GM23338 (cell line): Measurements from ENCODE around the gene SLA2. TPM values are rescaled to one million over a fixed set of nuclear protein-coding genes. Genes with fewer than 3 reads are reported as not detected.

Source experiments
- ATAC-seq: fragments of 200-7000 bp; cut with Tn5 transposase; 3 replicates; pipeline ENCODE4 v1.9.1; 2020
- DNase-seq: peaks from one replicate; pipeline ENCODE4 v3.0.0-alpha.2; 2015; ENCODE audit warnings: low spot score
- H2AFZ ChIP-seq: fragments of 200-600 bp; sonication (generic); 2 replicates; pipeline ENCODE4 v1.8.0; 2016; ENCODE audit warnings: antibody characterized with exemption, mild to moderate bottlenecking, moderate library complexity
- H3F3A ChIP-seq: fragments of 200-600 bp; sonication (generic); replicated peaks from 2 replicates; pipeline ENCODE4 v1.8.0; 2017; ENCODE audit warnings: antibody characterized with exemption, mixed run types, low read depth
- H3K27ac ChIP-seq: fragments of 200-600 bp; sonication (generic); 2 replicates; pipeline ENCODE4 v1.6.1; 2016; ENCODE audit warnings: low read depth
- H3K27me3 ChIP-seq: fragments of 200-600 bp; sonication (generic); 2 replicates; pipeline ENCODE4 v1.8.0; 2016; ENCODE audit warnings: mild to moderate bottlenecking, mixed run types, moderate library complexity; ENCODE audit not compliant: insufficient read depth
- H3K36me3 ChIP-seq: fragments of 200-600 bp; sonication (generic); 2 replicates; pipeline ENCODE4 v1.8.0; 2016; ENCODE audit warnings: mild to moderate bottlenecking; ENCODE audit not compliant: insufficient read depth
- H3K4me1 ChIP-seq: fragments of 200-600 bp; sonication (generic); 2 replicates; pipeline ENCODE4 v1.8.0; 2016; ENCODE audit warnings: mild to moderate bottlenecking, moderate library complexity; ENCODE audit not compliant: insufficient read depth
- H3K4me2 ChIP-seq: fragments of 200-600 bp; sonication (generic); 2 replicates; pipeline ENCODE4 v1.7.1; 2017; ENCODE audit warnings: mixed run types
- H3K4me3 ChIP-seq: fragments of 200-600 bp; sonication (generic); 2 replicates; pipeline ENCODE4 v1.6.1; 2016; ENCODE audit warnings: mixed run types
- H3K79me2 ChIP-seq: fragments of 200-600 bp; sonication (generic); replicated peaks from 2 replicates; pipeline ENCODE4 v1.8.0; 2017; ENCODE audit warnings: mild to moderate bottlenecking; ENCODE audit not compliant: insufficient read depth
- H3K9me2 ChIP-seq: fragments of 200-600 bp; sonication (generic); 2 replicates; pipeline ENCODE4 v1.8.0; 2017; ENCODE audit not compliant: insufficient read depth
- H4K20me1 ChIP-seq: fragments of 200-600 bp; sonication (generic); replicated peaks from 2 replicates; pipeline ENCODE4 v1.8.0; 2017; ENCODE audit warnings: mild to moderate bottlenecking; ENCODE audit not compliant: insufficient read depth
- H3K27ac Mint-ChIP-seq: 2 replicates; pipeline ENCODE4 v1.8.0; 2020; ENCODE audit warnings: inconsistent platforms, mild to moderate bottlenecking, moderate library complexity, mixed read lengths
- H3K27me3 Mint-ChIP-seq: 3 replicates; pipeline ENCODE4 v1.8.0; 2022; ENCODE audit warnings: low read depth, mild to moderate bottlenecking, moderate library complexity, mixed read lengths, inconsistent platforms; ENCODE audit not compliant: insufficient read depth, poor library complexity
- H3K36me3 Mint-ChIP-seq: 3 replicates; pipeline ENCODE4 v1.8.0; 2021; ENCODE audit warnings: low read depth, mild to moderate bottlenecking, inconsistent platforms, moderate library complexity, mixed read lengths
- H3K4me1 Mint-ChIP-seq: 3 replicates; pipeline ENCODE4 v1.8.0; 2020; ENCODE audit warnings: mild to moderate bottlenecking, inconsistent platforms, mixed read lengths
- H3K4me3 Mint-ChIP-seq: 3 replicates; pipeline ENCODE4 v1.8.0; 2021; ENCODE audit warnings: moderate library complexity, mild to moderate bottlenecking, inconsistent platforms, mixed read lengths
- H3K9me3 Mint-ChIP-seq: 3 replicates; pipeline ENCODE4 v1.8.0; 2020; ENCODE audit warnings: moderate library complexity, mild to moderate bottlenecking, inconsistent platforms, mixed read lengths
- CREB1 ChIP-seq: fragments of 250-450 bp; sonication (Bioruptor Pico); IDR thresholded peaks from 2 replicates; pipeline ENCODE4 v1.5.0; 2020; ENCODE audit warnings: low read depth, mild to moderate bottlenecking, moderate library complexity
- EZH2 ChIP-seq: fragments of 200-600 bp; sonication (generic); IDR thresholded peaks from one replicate; pipeline ENCODE4 v1.8.0; 2017; ENCODE audit warnings: antibody characterized with exemption, mild to moderate bottlenecking, low read depth; ENCODE audit not compliant: unreplicated experiment
- EZH2phosphoT487 ChIP-seq: fragments of 200-600 bp; sonication (generic); IDR thresholded peaks from one replicate; pipeline ENCODE4 v1.8.1; 2018; ENCODE audit warnings: antibody characterized with exemption; ENCODE audit not compliant: unreplicated experiment
- JUNB ChIP-seq: IDR thresholded peaks from one replicate; pipeline ENCODE4 v1.6.1; 2016; ENCODE audit warnings: antibody characterized with exemption; ENCODE audit not compliant: unreplicated experiment
- NANOG ChIP-seq: IDR thresholded peaks from 2 replicates; pipeline ENCODE4 v1.6.1; 2016; ENCODE audit warnings: antibody characterized with exemption, borderline replicate concordance
- POLR2AphosphoS5 ChIP-seq: IDR thresholded peaks from 2 replicates; pipeline ENCODE4 v1.6.1; 2016; ENCODE audit warnings: antibody characterized with exemption, low read depth
- STAT1 ChIP-seq: IDR thresholded peaks from one replicate; pipeline ENCODE4 v1.6.1; 2016; ENCODE audit warnings: antibody characterized with exemption; ENCODE audit not compliant: unreplicated experiment
- ZNF114 ChIP-seq: fragments of 250-450 bp; sonication (Bioruptor Pico); IDR thresholded peaks from 2 replicates; pipeline ENCODE4 v1.5.0; 2020; ENCODE audit warnings: mild to moderate bottlenecking, moderate library complexity
- ZNF331 ChIP-seq: fragments of 250-450 bp; sonication (Bioruptor Pico); IDR thresholded peaks from 2 replicates; pipeline ENCODE4 v1.5.0; 2020; ENCODE audit warnings: low read depth, mild to moderate bottlenecking, moderate library complexity
- ZNF462 ChIP-seq: fragments of 250-450 bp; sonication (Bioruptor Pico); IDR thresholded peaks from 2 replicates; pipeline ENCODE4 v1.5.0; 2020; ENCODE audit warnings: mild to moderate bottlenecking, moderate library complexity
- polyA plus RNA-seq: library from polyadenylated mRNA; unstranded; fragments of >200 nt; fragmentation: Nextera tagmentation; extraction: Ambion mirVana; gene quantifications from 2 replicates; pipeline ENCODE4 v1.2.1, GENCODE V29; 2016
- total RNA-seq: library from RNA; depleted of rRNA; stranded (reverse); fragments of >200 nt; shearing (Covaris generic); gene quantifications from 2 replicates; pipeline ENCODE4 v1.2.3, GENCODE V29; 2014
- TF ChIP-seq, protein P1 (sequence below): IDR thresholded peaks from one replicate; pipeline ENCODE4 v1.6.1; 2018; ENCODE audit warnings: antibody characterized with exemption; ENCODE audit not compliant: unreplicated experiment
- TF ChIP-seq, protein P2 (sequence below): IDR thresholded peaks from 2 replicates; pipeline ENCODE4 v1.6.1; 2016; ENCODE audit warnings: antibody characterized with exemption
- TF ChIP-seq, protein P3 (sequence below), 2 experiments: fragments of 200-600 bp in 1 of 2; sonication (generic) in 1 of 2; conservative IDR thresholded peaks; 2 replicates each; pipeline versions ENCODE4 v1.5.1 to v1.6.1; 2016 to 2017; ENCODE audit warnings: antibody characterized with exemption in 2 of 2, low read depth in 2 of 2, mild to moderate bottlenecking in 2 of 2, moderate library complexity in 1 of 2

The SLA2 gene
- total and polyA plus RNA-seq, 2 experiments from 2014 or later = 0.18 TPM; not detected in 1

DNA sequence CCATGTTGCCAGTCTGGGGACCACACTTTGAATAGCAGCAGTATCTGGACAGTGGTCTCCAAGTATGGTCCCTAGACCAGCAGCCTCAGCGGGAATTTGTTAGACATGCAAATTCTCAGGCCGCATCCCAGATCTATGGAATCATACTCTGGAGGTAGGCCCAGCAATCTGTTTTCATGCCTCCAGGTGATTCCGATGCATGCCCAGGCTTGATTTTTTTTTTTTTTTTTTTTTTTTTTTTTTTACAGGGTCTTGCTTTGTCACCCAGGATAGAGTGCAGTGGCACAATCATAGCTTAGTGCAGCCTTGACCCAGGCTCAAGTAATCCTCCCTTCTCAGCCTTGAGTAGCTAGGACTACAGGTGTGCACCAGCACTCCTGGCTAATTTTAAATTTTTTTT is 682 bp upstream of the SLA2 start:
- H3K4me1 ChIP-seq = peaks cover 19% of the 10 kb centered on the region
- H3K4me1 Mint-ChIP-seq = peaks cover 27% of the 10 kb centered on the region
- H3F3A ChIP-seq = no peaks in the 10 kb centered on the region; the same call in 1 of the 2 replicates
- TF ChIP-seq, protein P1, sequence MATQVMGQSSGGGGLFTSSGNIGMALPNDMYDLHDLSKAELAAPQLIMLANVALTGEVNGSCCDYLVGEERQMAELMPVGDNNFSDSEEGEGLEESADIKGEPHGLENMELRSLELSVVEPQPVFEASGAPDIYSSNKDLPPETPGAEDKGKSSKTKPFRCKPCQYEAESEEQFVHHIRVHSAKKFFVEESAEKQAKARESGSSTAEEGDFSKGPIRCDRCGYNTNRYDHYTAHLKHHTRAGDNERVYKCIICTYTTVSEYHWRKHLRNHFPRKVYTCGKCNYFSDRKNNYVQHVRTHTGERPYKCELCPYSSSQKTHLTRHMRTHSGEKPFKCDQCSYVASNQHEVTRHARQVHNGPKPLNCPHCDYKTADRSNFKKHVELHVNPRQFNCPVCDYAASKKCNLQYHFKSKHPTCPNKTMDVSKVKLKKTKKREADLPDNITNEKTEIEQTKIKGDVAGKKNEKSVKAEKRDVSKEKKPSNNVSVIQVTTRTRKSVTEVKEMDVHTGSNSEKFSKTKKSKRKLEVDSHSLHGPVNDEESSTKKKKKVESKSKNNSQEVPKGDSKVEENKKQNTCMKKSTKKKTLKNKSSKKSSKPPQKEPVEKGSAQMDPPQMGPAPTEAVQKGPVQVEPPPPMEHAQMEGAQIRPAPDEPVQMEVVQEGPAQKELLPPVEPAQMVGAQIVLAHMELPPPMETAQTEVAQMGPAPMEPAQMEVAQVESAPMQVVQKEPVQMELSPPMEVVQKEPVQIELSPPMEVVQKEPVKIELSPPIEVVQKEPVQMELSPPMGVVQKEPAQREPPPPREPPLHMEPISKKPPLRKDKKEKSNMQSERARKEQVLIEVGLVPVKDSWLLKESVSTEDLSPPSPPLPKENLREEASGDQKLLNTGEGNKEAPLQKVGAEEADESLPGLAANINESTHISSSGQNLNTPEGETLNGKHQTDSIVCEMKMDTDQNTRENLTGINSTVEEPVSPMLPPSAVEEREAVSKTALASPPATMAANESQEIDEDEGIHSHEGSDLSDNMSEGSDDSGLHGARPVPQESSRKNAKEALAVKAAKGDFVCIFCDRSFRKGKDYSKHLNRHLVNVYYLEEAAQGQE = no peak
- TF ChIP-seq, protein P2, sequence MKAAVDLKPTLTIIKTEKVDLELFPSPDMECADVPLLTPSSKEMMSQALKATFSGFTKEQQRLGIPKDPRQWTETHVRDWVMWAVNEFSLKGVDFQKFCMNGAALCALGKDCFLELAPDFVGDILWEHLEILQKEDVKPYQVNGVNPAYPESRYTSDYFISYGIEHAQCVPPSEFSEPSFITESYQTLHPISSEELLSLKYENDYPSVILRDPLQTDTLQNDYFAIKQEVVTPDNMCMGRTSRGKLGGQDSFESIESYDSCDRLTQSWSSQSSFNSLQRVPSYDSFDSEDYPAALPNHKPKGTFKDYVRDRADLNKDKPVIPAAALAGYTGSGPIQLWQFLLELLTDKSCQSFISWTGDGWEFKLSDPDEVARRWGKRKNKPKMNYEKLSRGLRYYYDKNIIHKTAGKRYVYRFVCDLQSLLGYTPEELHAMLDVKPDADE = no peak
- TF ChIP-seq STAT1 = no peak
- no peak for TF ChIP-seq CREB1 (CRISPR knock-in tag)
- TF ChIP-seq ZNF462 (CRISPR knock-in tag) = no peak
- TF ChIP-seq, protein P3, sequence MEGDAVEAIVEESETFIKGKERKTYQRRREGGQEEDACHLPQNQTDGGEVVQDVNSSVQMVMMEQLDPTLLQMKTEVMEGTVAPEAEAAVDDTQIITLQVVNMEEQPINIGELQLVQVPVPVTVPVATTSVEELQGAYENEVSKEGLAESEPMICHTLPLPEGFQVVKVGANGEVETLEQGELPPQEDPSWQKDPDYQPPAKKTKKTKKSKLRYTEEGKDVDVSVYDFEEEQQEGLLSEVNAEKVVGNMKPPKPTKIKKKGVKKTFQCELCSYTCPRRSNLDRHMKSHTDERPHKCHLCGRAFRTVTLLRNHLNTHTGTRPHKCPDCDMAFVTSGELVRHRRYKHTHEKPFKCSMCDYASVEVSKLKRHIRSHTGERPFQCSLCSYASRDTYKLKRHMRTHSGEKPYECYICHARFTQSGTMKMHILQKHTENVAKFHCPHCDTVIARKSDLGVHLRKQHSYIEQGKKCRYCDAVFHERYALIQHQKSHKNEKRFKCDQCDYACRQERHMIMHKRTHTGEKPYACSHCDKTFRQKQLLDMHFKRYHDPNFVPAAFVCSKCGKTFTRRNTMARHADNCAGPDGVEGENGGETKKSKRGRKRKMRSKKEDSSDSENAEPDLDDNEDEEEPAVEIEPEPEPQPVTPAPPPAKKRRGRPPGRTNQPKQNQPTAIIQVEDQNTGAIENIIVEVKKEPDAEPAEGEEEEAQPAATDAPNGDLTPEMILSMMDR (conservative IDR thresholded peaks at IDR 0.05; ENCODE audit: low read depth in 2 of 2) = no peak
- TF ChIP-seq POLR2AphosphoS5 = no peak
- TF ChIP-seq EZH2 = no peak
- no peak for TF ChIP-seq ZNF331
- no peak for TF ChIP-seq JUNB
- TF ChIP-seq NANOG = no peak
- TF ChIP-seq EZH2phosphoT487 = no peak
- TF ChIP-seq ZNF114 (CRISPR knock-in tag) = no peak
- H3K9me2 ChIP-seq = no peaks in the 10 kb centered on the region
- no peaks in the 10 kb centered on the region for H3K36me3 Mint-ChIP-seq
- H3K79me2 ChIP-seq = no peaks in the 10 kb centered on the region
- no peak overlapping the region for H3K4me3 ChIP-seq
- H3K27ac ChIP-seq = peak overlapping the region; percentile 55; the same call in 1 of the 2 replicates
- H3K9me3 Mint-ChIP-seq = no peaks in the 10 kb centered on the region
- no peak overlapping the region for H3K4me3 Mint-ChIP-seq
- H3K36me3 ChIP-seq = no peaks in the 10 kb centered on the region
- no peaks in the 10 kb centered on the region for H4K20me1 ChIP-seq
- DNase-seq (no peak), ATAC-seq (no peak)
- H3K27me3 Mint-ChIP-seq = peaks cover 13% of the 10 kb centered on the region
- no peak overlapping the region for H2AFZ ChIP-seq
- H3K27me3 ChIP-seq = no peaks in the 10 kb centered on the region
- H3K27ac Mint-ChIP-seq = peak overlapping the region; percentile 91
- H3K4me2 ChIP-seq = no peak overlapping the region
